Skeletal muscle cell (primary cell): ENCODE measurements around the gene PAK3.

Experiments used
- DNase-seq: peaks from one replicate; pipeline ENCODE4 v3.0.0-alpha.2; 2010; ENCODE audit warnings: low read depth
- H3K4me3 ChIP-seq: 2 replicates; pipeline ENCODE4 v1.5.1; 2011; ENCODE audit warnings: low read depth, mild to moderate bottlenecking, control low read depth, low read length, moderate library complexity

Gene PAK3

GRCh38 chrX:111254896-111255693, 159.1 kb downstream of the PAK3 start:
- no peak for DNase-seq
- H3K4me3 ChIP-seq, result no peak overlapping the region

GRCh38 chrX:111257733-111258132, 161.7 kb downstream of the PAK3 start:
- no peak for DNase-seq
- H3K4me3 ChIP-seq, result no peak overlapping the region

- no peak overlapping the region for H3K4me3 ChIP-seq
- DNase-seq, result no peak
Measured at GRCh38 chrX:111259559-111259958, 163.6 kb downstream of the PAK3 start.

- H3K4me3 ChIP-seq, result no peak overlapping the region
- no peak for DNase-seq
Measured at GRCh38 chrX:111260451-111260850, 164.5 kb downstream of the PAK3 start.

- DNase-seq, result no peak
- no peak overlapping the region for H3K4me3 ChIP-seq
Measured at GRCh38 chrX:111262086-111262485, 166.1 kb downstream of the PAK3 start.

- H3K4me3 ChIP-seq, result no peak overlapping the region
- DNase-seq, result no peak
Measured at GRCh38 chrX:111264385-111264784, 168.4 kb downstream of the PAK3 start.

GRCh38 chrX:111265486-111265885, 169.5 kb downstream of the PAK3 start:
- no peak for DNase-seq
- no peak overlapping the region for H3K4me3 ChIP-seq

- no peak for DNase-seq
- no peak overlapping the region for H3K4me3 ChIP-seq
Measured at GRCh38 chrX:111268506-111268905, 172.5 kb downstream of the PAK3 start.

- H3K4me3 ChIP-seq, result no peak within 1 kb of the TSS
- no peak for DNase-seq
Measured at GRCh38 chrX:111270339-111270738, 174.3 kb downstream of the PAK3 start, which contains the start of gene CAPN6. Gene CAPN6, minus strand, starts transcription at chrX:111270483. Its CDS starts 6,547 bp downstream, at chrX:111263936.
